ENCODE results near the gene CKLF. TPM values are rescaled to one million over a fixed set of nuclear protein-coding genes. Genes with fewer than 3 reads are reported as not detected.
"Not testable (repeated sequence)": the region's sequence is repeated elsewhere in the genome, so short reads cannot be mapped to it uniquely, and the experiment has no call there.

The CKLF gene
- total RNA-seq, 2 experiments from 2014 or later = 183 to 188 TPM

DNA sequence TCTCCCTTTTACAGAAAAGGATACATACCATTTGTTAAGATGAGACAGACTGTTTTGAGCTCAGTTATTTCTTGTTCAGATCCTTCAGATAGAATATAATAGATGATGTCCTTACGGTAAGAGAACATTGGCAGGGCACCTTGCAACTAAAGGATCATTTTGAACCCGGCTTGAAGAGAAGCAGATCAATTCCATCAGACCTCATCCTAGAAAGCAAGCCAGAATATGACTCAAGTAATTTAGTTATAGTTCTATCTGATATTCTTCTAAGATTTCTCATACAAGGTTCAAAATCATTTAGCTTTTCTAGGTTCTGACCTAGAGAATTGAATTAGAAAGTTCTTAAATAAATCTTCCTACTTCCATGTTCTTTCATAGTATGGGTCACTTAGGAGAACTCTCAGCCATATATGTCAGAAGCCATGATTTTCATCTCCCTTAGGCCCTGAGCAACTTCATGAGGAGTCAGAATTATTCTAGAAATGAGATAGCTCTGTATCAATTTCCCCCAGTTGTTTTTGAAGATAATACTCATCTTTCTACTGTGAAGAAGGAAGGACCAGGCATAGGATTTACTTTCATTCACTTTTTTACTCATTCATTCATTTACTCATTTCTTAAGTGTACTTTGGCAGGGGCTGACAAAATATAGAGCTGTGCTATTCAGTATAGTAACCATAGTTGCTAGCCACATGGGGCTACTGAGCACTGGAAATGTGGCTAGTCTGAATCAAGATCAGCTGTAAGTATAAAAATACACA lies 11.4 kb downstream of the CKLF start:
- no peak for DNase-seq
- Mint-ChIP-seq H3K27ac (peak overlapping the region; percentile 59), H3K4me1 (peaks cover 64% of the 10 kb centered on the region), H3K27me3 (no peaks in the 10 kb centered on the region), H3K36me3 (ENCODE audit: low read depth) (peaks cover 85% of the 10 kb centered on the region), H3K9me3 (no peaks in the 10 kb centered on the region), H3K4me3 (no peak overlapping the region)
- ChIA-PET CTCF (interaction anchor here (0.6 to 4.3 kb wide), 18 partner anchors 10 to 305 kb away, joined by 3 to 44 read pairs (median 6); partner anchors contain the start of genes CKLF, CMTM2, DYNC1LI2 and NAE1), POLR2A (interaction anchor here (0.9 to 4.8 kb wide), 22 partner anchors 8 to 311 kb away, joined by 3 to 52 read pairs (median 4); partner anchors contain the start of genes CKLF, CMTM2, CMTM3 and TK2)

DNA sequence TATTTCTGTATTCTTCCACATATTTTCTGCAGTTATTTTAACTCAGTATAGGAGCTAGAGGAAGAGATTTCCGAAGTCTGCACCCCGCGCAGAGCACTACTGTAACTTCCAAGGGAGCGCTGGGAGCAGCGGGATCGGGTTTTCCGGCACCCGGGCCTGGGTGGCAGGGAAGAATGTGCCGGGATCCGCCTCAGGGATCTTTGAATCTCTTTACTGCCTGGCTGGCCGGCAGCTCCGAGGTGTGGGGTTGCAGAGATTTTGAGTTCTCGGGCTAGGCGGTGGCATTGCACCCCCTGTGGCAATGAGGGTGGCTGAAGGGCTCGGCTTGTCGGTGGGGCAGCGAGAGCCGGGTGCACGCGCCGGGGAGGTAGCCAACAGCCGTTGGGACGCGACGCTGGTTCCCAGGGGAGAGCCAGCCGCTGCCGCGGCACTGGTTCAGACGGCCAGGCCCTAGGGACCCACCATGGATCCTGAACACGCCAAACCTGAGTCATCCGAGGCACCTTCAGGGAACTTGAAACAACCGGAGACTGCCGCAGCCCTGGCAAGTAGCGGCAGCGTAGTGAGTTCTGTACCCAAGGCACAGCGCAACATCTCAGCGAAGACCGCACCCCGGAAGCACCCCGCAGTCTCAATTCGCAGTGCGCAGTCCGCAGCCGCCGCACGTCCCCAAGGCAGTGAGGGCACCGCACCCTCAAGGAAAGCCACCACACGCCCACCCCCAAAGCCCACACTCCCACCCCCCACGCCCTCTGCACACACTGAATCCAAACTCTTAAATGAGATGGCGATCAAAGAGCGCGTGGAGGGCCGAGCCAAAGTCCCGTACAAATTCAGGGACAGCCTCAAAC lies 13.9 kb downstream of the CKLF start, which contains the start of gene CMTM1:
CMTM1 (plus strand) TSS at position 389 of the 851 bp plus-strand sequence; CDS start at position 464, 75 bp downstream.
- Mint-ChIP-seq H3K9me3 (no peaks in the 10 kb centered on the region), H3K4me1 (peaks cover 43% of the 10 kb centered on the region), H3K27ac (no peak within 1 kb of the TSS), H3K27me3 (no peaks in the 10 kb centered on the region), H3K36me3 (ENCODE audit: low read depth) (peaks cover 79% of the 10 kb centered on the region), H3K4me3 (no peak within 1 kb of the TSS)
- ChIA-PET POLR2A (interaction anchor here (4.8 kb wide), 1 partner anchor 15 kb away, joined by 52 read pairs; the partner anchor contains the start of genes CKLF and TK2), CTCF (no interaction called here)
- no peak for DNase-seq

DNA sequence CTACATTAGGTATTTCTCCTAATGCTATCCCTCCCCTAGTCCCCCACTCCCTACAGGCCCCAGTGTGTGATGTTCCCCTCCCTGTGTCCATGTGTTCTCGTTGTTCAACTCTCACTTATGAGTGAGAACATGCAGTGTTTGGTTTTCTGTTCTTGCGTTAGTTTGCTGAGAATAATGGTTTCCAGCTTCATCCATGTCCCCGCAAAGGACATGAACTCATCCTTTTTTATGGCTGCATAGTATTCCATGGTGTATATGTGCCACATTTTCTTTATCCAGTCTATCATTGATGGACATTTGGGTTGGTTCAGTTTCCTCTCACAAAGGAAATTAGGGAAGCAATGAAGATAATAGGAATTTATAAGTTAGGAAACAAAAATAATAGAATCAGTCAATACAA lies 14.9 kb downstream of the CKLF start:
- H3K27me3 Mint-ChIP-seq, CTCF ChIA-PET, H3K9me3 Mint-ChIP-seq, POLR2A ChIA-PET, DNase-seq, H3K27ac Mint-ChIP-seq, H3K4me3 Mint-ChIP-seq: not testable (repeated sequence)
- Mint-ChIP-seq H3K4me1 (peaks cover 36% of the 10 kb centered on the region), H3K36me3 (ENCODE audit: low read depth) (peaks cover 77% of the 10 kb centered on the region)

- ChIA-PET CTCF (no interaction called here), POLR2A (interaction anchor here (1.2 kb wide), 1 partner anchor 57 kb away, joined by 3 read pairs; no protein-coding TSS in a partner anchor)
- no peak overlapping the region for H3K4me3 Mint-ChIP-seq
- H3K4me1 Mint-ChIP-seq = peaks cover 28% of the 10 kb centered on the region
- no peak overlapping the region for H3K27ac Mint-ChIP-seq
- no peaks in the 10 kb centered on the region for H3K9me3 Mint-ChIP-seq
- H3K36me3 Mint-ChIP-seq (ENCODE audit: low read depth) = peaks cover 69% of the 10 kb centered on the region
- no peak for DNase-seq
- no peaks in the 10 kb centered on the region for H3K27me3 Mint-ChIP-seq
Measured at GRCh38 chr16:66568355-66568754, 16.0 kb downstream of the CKLF start.

GRCh38 chr16:66569131-66569530 lies 16.8 kb downstream of the CKLF start:
- no peaks in the 10 kb centered on the region for H3K27me3 Mint-ChIP-seq
- ChIA-PET POLR2A (interaction anchor here (1.2 to 1.4 kb wide), 2 partner anchors 12 to 58 kb away, joined by 3 to 4 read pairs; no protein-coding TSS in a partner anchor), CTCF (interaction anchor here (1.5 kb wide), 1 partner anchor 162 kb away, joined by 3 read pairs; no protein-coding TSS in a partner anchor)

GRCh38 chr16:66569827-66570405 lies 17.5 kb downstream of the CKLF start:
- no peak overlapping the region for H3K4me3 Mint-ChIP-seq
- ChIA-PET CTCF (interaction anchor here (1.4 to 1.5 kb wide), 4 partner anchors 21 to 163 kb away, joined by 3 to 4 read pairs (median 3); no protein-coding TSS in a partner anchor), POLR2A (interaction anchor here (1.4 kb wide), 1 partner anchor 13 kb away, joined by 4 read pairs; no protein-coding TSS in a partner anchor)
- H3K36me3 Mint-ChIP-seq (ENCODE audit: low read depth) = peaks cover 59% of the 10 kb centered on the region
- DNase-seq = no peak
- peaks cover 18% of the 10 kb centered on the region for H3K4me1 Mint-ChIP-seq
- H3K27ac Mint-ChIP-seq = no peak overlapping the region
- H3K27me3 Mint-ChIP-seq = no peaks in the 10 kb centered on the region
- no peaks in the 10 kb centered on the region for H3K9me3 Mint-ChIP-seq

More at GRCh38 chr16:66569131-66569530, 16.8 kb downstream of the CKLF start:
- Mint-ChIP-seq H3K4me1 (peaks cover 21% of the 10 kb centered on the region), H3K36me3 (ENCODE audit: low read depth) (peaks cover 61% of the 10 kb centered on the region), H3K9me3 (no peaks in the 10 kb centered on the region), H3K4me3 (no peak overlapping the region), H3K27ac (no peak overlapping the region)
- no peak for DNase-seq

DNA sequence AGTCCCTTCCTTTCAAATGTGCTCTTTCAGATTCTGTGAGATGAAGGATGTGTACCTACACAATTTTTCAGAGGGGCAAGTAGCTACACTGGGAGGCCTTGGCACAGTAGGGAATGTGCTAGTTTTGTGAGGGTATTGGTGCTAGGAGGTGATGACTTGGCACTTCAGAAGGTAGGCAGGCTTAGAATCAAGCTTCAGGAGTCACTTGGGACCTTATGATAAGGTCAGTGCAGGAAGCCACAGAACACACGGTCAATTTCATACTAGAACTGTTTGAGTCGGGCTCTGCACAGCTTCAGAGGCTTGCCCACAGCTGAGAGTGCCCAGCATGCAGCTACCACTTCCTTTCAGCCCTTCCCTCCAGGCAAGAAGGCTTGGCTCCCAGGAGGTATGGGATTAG lies 20.0 kb downstream of the CKLF start:
- Mint-ChIP-seq H3K27me3 (peaks cover 3% of the 10 kb centered on the region), H3K36me3 (ENCODE audit: low read depth) (peaks cover 36% of the 10 kb centered on the region), H3K4me1 (peaks cover 15% of the 10 kb centered on the region), H3K9me3 (no peaks in the 10 kb centered on the region), H3K4me3 (no peak overlapping the region), H3K27ac (peak overlapping the region; percentile 40)
- POLR2A ChIA-PET = interaction anchor here (0.8 to 1.6 kb wide), 4 partner anchors 8 to 20 kb away, joined by 3 to 4 read pairs (median 4); no protein-coding TSS in a partner anchor
- CTCF ChIA-PET = interaction anchor here (1.5 to 1.6 kb wide), 2 partner anchors 20 to 78 kb away, joined by 3 read pairs; partner anchors contain the start of gene CKLF
- no peak for DNase-seq

GRCh38 chr16:66574081-66574480 lies 21.7 kb downstream of the CKLF start:
- H3K9me3 Mint-ChIP-seq = no peaks in the 10 kb centered on the region
- peaks cover 34% of the 10 kb centered on the region for H3K36me3 Mint-ChIP-seq (ENCODE audit: low read depth)
- POLR2A ChIA-PET = interaction anchor here (1.7 kb wide), 1 partner anchor 9 kb away, joined by 6 read pairs; no protein-coding TSS in a partner anchor
- no peak for DNase-seq
- peaks cover 11% of the 10 kb centered on the region for H3K4me1 Mint-ChIP-seq
- no peak overlapping the region for H3K4me3 Mint-ChIP-seq
- H3K27me3 Mint-ChIP-seq = peaks cover 19% of the 10 kb centered on the region
- CTCF ChIA-PET = interaction anchor here (1.0 to 2.3 kb wide), 4 partner anchors 9 to 35 kb away, joined by 3 to 15 read pairs (median 4); no protein-coding TSS in a partner anchor
- no peak overlapping the region for H3K27ac Mint-ChIP-seq

GRCh38 chr16:66574531-66574930 lies 22.2 kb downstream of the CKLF start:
- no peak for DNase-seq
- Mint-ChIP-seq H3K9me3 (no peaks in the 10 kb centered on the region), H3K4me3 (no peak overlapping the region), H3K27me3 (peaks cover 23% of the 10 kb centered on the region), H3K27ac (no peak overlapping the region), H3K4me1 (peaks cover 13% of the 10 kb centered on the region), H3K36me3 (ENCODE audit: low read depth) (peaks cover 29% of the 10 kb centered on the region)
- CTCF ChIA-PET = interaction anchor here (1.0 to 2.3 kb wide), 4 partner anchors 9 to 34 kb away, joined by 3 to 15 read pairs (median 7); no protein-coding TSS in a partner anchor
- POLR2A ChIA-PET = interaction anchor here (1.7 kb wide), 1 partner anchor 10 kb away, joined by 6 read pairs; no protein-coding TSS in a partner anchor

- Mint-ChIP-seq H3K9me3 (no peaks in the 10 kb centered on the region), H3K4me3 (no peak overlapping the region), H3K27ac (no peak overlapping the region), H3K27me3 (peaks cover 28% of the 10 kb centered on the region), H3K36me3 (ENCODE audit: low read depth) (peaks cover 26% of the 10 kb centered on the region), H3K4me1 (peaks cover 16% of the 10 kb centered on the region)
- ChIA-PET POLR2A (interaction anchor here (1.7 kb wide), 1 partner anchor 10 kb away, joined by 6 read pairs; no protein-coding TSS in a partner anchor), CTCF (interaction anchor here (1.0 to 2.3 kb wide), 4 partner anchors 10 to 34 kb away, joined by 3 to 15 read pairs (median 7); no protein-coding TSS in a partner anchor)
- DNase-seq = no peak
Measured at GRCh38 chr16:66575060-66575459, 22.7 kb downstream of the CKLF start.

DNA sequence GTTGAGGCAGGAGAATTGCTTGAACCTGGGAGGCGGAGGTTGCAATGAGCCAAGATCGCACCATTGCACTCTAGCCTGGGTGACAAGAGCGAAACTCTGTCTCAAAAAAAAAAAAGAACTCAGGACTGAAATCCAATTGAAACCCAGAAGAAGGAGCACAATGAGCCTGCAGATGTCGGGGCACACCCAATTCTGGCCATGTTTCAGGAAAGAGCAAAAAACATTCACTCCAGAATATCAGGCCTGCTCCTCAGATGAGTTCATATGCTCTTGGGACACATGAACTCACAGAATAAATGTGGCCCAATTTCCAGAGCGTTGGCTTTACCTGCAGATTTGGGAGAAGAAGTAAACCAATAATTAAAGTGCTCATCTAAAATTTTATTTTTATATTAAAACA lies 23.9 kb downstream of the CKLF start:
- ChIA-PET POLR2A (interaction anchor here (1.2 to 1.7 kb wide), 2 partner anchors 14 to 25 kb away, joined by 4 read pairs; no protein-coding TSS in a partner anchor), CTCF (interaction anchor here (0.7 to 2.4 kb wide), 3 partner anchors 14 to 33 kb away, joined by 3 to 7 read pairs (median 3); no protein-coding TSS in a partner anchor)
- no peak for DNase-seq
- Mint-ChIP-seq H3K4me3 (no peak overlapping the region), H3K27me3 (peaks cover 36% of the 10 kb centered on the region), H3K9me3 (no peaks in the 10 kb centered on the region), H3K36me3 (ENCODE audit: low read depth) (peaks cover 18% of the 10 kb centered on the region), H3K27ac (no peak overlapping the region), H3K4me1 (peaks cover 13% of the 10 kb centered on the region)

All from activated CD4-positive, alpha-beta memory T cell treated with anti-CD3 and anti-CD28 coated beads, Interleukin-2, amount 10 ng/mL, durations not matched to agents 7 days and 5 days (primary cell).